NCI-H2196 (cell line): ENCODE measurements around the gene PFDN4.

Experiments
- DNase-seq: peaks from one replicate; lab custom pipeline; 2025; ENCODE audit not compliant: unreplicated experiment; lab: John Stamatoyannopoulos, UW

The PFDN4 gene

DNA sequence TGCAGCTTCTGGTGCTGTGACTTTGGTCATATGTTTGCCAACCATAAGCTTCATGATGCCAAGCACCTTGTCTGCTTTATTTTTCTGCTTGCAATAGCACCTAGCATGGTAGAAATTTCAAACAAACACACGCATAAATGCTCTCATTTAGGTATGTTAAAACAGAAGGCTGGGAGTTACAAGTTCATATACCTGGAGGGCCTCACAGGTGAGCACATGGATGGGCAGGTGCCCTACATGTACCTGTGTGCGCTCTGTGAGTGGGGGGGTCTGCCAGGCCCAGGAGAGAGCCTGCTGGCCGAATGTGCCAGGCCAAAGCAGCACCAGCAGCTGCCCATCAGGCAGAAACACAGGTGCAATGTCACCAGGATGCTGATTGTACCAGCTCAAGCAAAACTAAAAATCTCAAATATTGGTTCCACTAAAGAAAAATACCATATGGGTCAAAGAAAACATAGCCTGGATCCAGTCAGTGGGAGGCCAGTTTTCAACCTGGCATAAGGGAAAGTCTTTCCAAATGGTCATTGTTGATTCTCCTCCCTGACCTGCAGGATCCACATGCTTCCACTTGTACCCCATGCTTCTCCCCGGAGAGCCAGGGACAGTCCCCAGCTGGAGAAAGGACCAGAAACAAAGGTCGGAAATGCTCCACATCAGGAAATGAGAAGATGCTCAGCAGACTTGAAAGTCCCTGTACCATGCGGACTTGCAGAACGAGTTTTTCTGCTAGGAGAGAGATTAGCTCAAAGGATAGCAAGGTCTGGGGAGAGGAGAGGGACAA, 7.2 kb upstream of the PFDN4 start:
- no peak for DNase-seq

DNA sequence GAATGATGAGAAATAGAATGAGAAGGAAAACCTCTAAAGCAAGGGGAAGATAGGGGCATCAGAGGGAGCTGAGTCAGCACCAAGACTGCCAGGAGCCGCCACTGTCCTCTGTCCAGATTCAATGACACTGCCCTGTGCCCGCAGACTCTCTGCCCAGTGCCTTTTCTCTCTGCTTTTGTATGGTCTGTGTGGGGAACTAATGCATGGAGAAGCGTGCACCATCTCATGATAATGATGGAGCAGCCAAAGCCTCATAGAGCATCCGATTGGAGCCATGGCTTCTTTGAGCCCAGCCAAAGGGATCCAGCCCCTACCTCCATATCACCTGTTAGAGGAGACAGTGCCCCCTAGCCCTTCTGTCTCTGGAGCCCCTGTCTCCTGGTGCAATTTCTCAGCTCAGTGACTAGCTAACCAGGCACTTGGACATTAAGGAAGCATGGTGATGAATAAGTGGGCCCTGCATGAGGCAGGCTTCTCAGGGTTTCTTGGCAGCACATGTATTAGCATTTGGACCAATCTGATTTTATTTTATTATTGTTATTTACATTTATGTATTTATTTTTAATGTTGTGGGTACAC, 6.5 kb upstream of the PFDN4 start:
- DNase-seq: no peak

DNA sequence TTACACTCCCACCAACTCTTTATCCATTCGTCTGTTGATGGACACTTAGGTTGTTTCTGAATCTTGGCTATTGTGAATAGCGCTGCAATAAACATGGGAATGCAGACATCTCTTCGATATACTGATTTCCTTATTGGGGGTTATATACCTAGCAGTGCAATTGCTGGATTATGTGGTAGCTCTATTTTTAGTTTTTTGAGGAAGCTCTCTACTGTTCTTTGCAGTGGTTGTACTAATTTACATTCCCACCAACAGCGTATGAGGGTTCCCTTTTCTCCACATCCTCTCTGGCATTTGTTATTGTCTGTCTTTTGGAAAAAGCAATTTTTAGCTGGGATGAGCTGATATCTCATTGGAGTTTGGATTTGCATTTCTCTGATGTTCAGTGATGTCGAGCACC, 4.6 kb upstream of the PFDN4 start:
- no peak for DNase-seq

DNA sequence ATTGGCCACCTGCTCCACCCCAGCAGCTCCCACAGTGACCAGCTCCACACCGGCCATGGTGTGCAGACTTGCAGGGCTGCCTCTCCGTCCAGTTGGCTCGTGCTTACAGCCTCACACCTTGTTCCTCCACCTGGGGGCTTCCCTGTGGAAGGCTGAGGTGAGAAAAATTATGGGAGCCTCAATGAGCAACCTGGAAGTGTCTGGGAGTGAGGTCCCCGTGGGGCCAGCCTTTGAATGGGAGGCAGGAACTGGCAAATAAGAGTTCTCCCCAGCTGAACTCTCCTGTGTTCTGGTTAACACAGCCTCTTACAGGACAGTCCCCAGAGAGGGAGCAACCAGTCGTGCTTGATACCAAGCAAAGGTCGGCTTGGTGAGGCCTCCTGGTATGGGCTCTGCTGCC, 3.8 kb upstream of the PFDN4 start:
- DNase-seq: no peak

DNA sequence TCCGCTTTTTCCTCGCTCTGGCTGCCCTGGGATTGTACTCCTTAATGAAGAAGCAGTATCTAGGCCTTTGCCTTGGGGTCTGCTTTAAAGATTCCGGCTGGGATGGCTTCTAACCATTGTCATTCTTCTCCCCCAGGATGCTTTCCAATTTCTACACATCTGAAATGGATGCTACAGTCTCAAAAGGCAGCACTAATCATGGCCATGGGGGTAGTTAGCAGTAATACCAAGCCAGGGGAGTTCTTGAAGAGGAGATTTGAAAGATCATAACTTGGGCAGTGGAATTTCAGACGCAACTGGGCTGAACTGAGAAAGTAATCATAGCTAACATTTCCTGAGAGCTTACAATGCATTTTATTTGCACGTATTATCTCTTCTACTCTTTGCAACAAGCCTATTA, 3.4 kb upstream of the PFDN4 start:
- no peak for DNase-seq

DNA sequence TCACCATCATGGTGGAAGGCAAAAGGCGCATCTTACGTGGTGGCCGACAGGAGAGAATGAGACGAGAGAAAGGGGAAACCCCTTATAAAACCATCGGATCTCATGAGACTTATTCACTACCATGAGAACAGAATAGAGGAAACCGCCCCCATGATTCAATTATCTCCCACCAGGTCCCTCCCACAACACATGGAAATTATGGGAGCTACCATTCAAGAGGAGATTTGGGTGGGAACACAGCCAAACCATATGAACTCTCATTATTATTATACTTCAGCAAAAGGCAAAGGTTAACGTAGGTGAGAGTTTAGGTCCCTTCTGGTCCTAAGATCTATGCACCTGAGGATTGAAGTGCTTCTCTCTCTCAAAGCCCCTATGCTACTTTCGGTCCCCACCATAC, 2.4 kb upstream of the PFDN4 start:
- DNase-seq: no peak

DNA sequence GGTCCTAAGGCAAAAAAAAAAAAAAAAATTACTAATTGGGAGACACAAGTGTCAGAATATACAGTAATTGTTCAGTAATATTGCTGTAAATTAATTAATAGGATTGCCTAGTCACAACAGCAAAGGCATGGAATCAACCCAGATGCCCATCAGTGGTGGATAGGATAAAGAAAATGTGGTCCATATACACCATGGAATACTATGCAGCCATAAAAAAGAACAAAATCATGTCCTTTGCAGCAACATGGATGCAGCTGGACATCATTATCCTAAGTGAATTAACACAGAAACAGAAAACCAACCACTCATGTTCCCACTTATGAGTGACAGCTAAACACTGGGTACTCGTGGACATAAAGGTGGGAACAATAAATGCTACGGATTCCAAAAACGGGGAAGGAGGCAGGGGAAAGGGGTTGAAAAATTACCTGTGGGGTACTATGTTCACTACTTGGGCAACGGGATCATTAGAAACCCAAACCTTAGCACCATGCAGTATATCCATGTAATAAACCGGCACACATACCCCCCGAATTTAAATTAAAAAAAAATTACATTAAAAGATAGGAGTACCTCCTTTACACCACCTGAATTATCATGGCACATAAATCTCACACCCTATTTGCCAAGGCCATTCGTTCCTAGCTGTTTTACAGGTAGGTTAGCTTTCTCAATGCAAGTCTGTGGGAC, 689 bp upstream of the PFDN4 start:
- no peak for DNase-seq

DNA sequence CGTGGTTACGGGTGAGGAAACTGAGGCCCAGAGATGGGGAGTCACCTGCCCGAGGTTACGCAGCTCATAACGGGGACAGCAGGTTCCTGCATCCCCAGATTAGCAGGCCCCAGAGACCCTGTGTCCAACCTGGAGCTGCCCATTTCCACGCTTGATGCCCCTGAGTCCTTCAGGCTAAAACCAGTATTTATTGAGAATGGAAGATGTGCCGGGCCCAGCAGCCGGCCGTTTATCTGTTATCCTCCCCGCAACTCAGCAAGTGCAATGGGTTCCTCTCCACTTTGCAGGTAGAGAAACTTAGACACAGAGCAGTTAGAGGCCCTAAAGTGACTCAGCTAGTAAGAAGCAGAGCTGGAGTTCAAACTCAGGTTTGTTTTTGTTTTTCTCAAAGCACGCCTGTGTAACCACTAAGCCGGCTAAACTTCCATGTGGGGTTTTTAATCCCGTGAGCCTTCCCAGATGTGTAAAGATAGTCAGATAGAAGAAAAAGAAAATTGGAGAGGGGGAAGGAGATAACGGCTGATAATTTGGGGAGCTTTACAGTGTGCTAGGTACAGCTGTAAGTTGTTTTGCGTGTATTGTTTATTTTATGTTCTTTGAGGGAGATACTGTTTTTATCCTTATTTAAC, 775 bp downstream of the PFDN4 start:
- no peak for DNase-seq

DNA sequence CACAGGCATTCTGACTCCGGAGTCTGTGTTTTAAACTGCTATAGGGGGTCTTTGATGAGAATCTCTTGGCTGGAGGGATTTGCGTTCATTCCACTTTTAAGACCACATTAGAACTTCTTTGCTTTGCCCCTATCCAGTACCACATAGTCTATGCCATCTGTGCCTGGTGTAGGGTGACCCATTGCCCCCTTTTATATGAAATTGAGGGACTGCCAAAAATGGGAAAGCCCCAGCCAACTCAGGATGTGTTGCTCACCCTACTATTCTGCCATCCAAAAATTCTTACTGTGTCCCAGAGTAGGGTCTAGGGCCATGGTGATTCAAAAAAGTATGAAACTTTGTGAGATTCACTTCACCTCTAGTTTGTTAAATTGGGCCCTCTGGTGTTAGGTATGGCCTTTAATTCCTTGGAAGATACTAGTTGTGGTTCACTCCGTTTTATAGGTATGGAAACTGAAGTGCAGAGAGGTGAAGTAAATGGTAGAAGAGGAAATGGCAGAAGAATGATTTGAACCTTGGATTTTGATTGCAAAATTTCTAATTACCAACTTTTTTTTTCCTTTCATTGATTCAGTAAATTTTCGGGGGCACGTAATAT, 1.4 kb downstream of the PFDN4 start:
- DNase-seq: no peak

DNA sequence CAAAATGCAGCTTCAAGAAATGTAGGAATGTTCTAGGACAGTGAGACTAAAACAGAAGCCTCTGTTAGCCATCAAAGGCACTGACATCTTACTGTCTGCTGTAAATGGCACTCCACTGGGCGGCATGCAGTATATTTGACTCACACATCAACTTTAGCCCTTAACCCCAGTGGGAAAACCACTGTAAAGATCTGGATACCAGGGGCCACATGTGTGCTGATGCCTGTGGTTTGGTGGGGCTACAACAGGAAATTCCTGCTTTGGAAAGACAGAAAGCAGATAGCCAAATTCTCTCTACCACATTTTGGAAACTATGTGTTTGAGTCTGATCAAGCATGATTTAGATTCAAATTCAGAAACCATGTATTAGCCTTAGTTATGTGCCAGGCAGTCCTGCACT, 4.3 kb downstream of the PFDN4 start:
- no peak for DNase-seq

DNA sequence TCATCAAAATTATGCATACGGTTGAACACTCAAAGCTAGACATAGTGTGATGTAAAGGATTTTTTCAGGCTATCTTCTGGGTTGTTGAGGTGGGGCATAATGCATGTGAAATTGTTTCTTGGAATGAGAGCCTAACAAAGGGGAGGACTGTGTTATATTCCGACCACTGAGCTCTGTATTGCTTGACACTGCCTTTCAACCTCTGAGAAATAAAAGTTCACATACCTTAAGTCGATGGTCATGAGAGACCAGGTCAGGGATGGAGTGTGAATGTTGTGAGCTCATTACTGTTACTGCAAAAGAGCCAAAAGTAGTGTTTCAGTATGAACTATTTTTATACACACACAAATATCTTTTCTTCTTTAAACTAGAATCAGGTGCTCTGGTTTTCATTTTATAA, 5.0 kb downstream of the PFDN4 start:
- DNase-seq: no peak

DNA sequence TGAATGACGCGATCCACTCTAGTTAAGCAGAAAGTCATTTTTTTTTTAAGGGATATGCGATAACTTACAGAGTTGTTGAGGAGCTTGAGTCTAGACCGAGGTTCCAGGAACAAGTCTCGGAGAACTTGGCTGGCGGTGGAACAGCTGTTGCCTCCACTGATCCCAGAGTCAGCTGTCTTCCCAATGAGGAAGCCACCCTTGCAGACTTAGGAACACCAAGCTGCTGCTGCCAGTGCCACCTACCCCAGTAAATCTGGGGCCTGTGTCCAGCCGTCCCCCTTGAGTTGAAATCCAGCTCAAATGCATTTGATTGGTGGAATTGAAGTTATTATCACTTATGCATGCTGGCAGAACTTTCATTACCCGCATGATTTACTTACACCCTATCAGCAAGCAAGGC, 6.7 kb downstream of the PFDN4 start:
- no peak for DNase-seq

DNA sequence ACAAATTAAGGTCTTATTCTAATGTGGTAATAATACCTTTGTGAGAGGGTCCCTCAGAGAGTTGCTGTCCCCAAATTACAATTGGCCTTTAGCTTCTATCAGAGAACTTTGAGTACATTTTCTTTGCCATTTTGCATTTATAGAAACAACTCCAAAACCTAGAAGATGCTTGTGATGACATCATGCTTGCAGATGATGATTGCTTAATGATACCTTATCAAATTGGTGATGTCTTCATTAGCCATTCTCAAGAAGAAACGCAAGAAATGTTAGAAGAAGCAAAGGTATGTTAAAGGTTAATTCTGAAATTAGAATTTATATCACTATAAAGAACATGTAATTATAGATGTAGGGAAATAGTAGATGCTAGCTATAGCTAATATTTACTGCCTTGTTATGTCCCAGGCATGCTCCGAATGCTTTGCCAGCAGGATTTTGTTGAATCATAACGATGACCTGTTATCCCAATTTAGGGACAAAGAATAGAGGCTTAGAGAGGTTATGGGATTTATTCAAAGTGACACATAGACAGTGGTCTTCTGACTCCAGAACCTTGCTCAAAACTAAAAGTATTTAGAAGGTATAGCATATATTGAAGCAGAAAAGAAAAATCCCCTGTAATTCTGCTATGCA, 7.4 kb downstream of the PFDN4 start:
- no peak for DNase-seq

DNA sequence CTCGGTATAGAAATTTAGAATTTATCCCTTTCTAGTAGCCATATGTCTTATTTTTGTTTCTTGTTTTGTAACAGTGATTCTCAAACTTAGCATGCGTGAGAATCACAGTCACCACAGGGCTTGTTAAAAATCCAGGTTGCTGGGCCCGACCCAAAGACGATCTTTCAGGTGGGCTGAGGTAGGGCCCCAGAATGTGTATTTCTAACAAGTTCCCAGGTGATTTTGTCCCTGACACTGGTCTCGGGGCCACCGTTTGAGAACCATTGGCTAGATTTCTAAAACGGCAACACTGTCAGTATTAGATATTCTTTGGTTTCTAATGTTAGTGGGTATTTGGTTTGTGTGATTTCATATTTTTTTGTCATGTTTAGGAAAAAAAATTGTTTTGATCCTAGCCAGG, 9.9 kb downstream of the PFDN4 start:
- no peak for DNase-seq

DNA sequence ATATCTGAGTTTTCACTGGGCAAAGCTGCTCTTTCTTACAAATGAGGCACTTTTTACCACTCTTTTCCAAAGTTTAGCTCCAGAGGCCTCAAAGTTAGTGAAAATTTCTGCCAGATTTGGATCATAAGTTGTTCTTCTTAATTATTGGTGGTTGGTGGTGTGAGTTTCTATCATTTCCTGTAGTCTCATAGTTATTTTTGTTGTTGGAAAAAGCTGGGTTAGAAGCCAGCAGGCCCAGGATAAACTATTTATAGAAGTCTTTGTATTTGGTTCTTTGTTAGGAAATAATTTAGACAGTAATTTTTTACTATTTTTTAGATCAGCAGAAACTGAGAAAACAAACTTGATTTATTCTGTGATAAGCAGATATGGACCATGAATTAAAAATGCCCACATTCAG, 10.6 kb downstream of the PFDN4 start:
- DNase-seq: no peak

DNA sequence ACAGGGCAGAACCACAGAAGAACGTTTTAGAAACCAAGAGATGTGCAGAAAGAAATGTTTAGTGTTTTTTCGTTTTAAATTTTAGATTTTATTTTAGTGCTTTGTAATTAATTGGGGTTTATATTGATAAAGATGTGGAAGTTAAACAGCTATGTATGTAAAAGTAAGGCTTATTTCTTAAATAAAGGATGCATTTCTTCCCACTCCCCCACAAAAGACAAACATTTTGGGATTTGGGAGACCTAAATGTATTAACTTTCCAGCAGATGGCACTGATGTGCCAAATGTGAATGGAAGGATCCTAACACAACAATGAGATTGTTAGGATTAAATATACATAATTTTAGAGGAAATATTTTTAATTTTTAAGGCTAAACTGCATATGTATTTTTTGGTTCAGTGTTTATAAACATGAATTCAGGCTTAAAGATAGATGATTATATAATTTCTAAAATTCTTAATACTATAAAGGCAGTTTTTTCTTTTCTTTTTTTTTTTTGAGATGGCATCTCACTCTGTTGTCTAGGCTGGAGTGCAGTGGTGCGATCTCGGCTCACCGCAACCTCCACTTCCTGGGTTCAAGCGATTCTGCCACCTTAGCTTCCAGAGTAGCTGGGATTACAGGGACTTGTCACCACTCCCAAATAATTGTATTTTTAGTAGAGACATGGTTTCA, 12.0 kb downstream of the PFDN4 start:
- DNase-seq: peak; percentile 47

DNA sequence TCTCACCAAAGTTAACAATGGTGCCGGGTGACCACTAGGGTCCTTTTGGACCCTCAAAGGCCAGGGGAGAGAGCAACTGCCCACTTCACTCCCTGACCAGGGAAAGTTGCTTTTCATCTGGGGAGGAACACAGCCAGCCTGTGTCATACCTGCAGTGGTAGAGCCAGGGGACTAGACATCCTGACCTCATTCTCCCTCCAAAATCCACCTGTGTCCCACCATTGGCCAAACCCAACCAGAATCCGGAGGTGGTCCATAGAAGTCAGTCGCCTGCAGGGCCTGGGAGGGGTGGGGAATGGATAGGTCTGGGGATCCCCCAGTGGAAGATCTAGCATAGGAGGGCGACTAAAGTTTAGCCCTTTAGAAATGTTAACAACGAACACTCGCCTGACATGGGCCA, 12.8 kb downstream of the PFDN4 start:
- DNase-seq: no peak

DNA sequence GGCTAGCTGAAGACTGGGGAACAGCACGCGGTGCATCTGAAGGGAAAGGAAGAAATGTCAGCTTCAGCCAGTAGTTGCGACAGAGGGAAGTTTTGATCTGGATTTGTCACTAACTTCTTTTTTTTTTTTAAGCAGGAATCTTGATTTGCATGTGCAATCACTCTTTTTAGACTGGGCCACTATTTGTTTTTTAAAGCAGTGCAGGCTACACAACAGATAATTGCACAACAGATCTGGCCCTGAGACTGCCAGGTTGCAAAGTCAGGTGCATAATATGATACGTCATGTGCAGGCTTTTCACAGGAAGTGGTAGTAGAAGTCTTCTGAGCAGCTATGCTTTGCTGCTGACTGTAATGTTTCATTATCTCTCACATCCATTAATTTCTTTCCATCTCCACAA, 13.5 kb downstream of the PFDN4 start:
- DNase-seq: no peak

DNA sequence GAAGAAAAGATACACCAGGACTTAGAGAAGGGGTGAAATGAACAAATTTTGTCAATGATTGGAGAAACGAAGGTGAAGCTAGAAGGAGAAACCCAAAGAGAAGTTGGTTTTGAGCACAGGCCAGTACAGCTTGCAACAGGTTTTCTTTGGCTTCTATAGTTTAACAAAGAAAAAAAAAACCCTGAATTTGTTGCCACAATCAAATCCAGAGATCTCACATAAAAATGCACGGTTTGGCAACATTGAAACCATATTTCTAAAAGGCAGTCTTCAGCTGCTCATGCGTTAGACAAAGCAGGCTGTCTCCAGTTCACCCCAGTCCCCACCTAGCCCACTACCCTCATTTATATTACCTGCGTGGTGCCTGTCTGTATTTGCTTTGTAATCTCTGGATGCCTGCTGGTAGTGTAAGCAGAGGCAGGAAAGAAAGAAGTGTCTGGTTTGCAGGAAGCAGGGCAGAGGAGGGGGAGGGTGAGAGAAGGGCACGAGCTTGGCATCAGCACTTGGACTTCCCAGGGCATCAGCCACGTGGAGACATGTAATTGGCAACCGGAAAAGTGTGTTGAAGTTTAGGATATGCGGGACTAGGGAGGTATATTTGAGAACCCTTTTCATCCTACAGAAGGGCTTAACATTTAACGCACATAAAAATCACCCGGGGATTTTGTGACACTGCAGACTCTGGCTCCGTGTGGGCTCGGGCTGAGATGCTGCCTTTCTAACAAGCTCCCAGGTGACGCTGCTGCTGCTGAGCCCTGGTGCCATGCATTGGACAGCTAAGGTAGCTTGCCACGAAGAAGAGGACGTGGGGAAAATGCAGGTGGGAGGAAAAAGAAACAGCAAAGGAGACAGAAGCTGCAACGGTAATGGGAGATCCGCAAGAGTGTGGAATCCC, 14.4 kb downstream of the PFDN4 start:
- no peak for DNase-seq

DNA sequence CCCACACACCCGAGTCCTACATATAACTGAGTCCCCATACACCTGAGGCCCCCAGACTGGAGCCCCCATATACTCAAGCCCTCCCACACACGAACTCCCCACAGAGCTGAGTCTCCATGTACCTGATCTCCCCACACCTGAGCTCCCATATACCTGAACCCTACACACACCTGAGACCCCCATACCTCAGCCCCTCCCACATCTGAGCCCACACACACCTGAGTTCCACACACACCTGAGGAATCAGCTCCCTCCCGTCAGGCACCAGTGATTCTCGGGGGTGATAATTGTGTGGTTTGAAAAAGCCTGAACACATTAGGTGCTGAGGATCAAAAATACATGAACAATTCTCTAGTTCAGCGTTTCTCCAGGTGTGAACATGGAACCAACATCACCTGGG, 15.4 kb downstream of the PFDN4 start:
- no peak for DNase-seq
